ENCODE data around the gene C16orf89. TPM values are rescaled to one million over a fixed set of nuclear protein-coding genes. Genes with fewer than 3 reads are reported as not detected.
"Not testable (repeated sequence)": the region's sequence is repeated elsewhere in the genome, so short reads cannot be mapped to it uniquely, and the experiment has no call there.

C16orf89 gene
- total and polyA plus RNA-seq, 2 donors (not counting 1 experiment from before 2014, with no cell fraction given): not detected

- Histone ChIP-seq H2AFZ (ENCODE audit: insufficient read depth, low read depth, low read length, poor library complexity, severe bottlenecking) (no peak overlapping the region), H3K9me3 (ENCODE audit: control extremely low read depth in 1 of 3, control insufficient read depth in 2 of 3, insufficient read depth in 1 of 3, low read length in 2 of 3) (no peaks in the 10 kb centered on the region), H3K27me3 (replicated peaks in 1 of 4; ENCODE audit: control extremely low read depth in 1 of 4, control insufficient read depth in 3 of 4, insufficient read depth in 4 of 4, low read length in 3 of 4) (no peaks in the 10 kb centered on the region), H3K27ac (ENCODE audit: low read length in 2 of 2) (no peak overlapping the region), H3K4me2 (replicated peaks; ENCODE audit: low read depth, low read length, poor library complexity, severe bottlenecking) (no peak overlapping the region), H3K79me2 (ENCODE audit: control insufficient read depth, insufficient read depth, low read length) (no peaks in the 10 kb centered on the region), H4K20me1 (ENCODE audit: control insufficient read depth, insufficient read depth, low read length, poor library complexity, severe bottlenecking) (no peaks in the 10 kb centered on the region), H3K4me1 (ENCODE audit: control insufficient read depth in 2 of 2, insufficient read depth in 2 of 2, low read length in 2 of 2) (no peaks in the 10 kb centered on the region), H3K36me3 (replicated peaks in 1 of 2; ENCODE audit: control extremely low read depth in 1 of 2, control insufficient read depth in 1 of 2, extremely low read depth in 1 of 2, insufficient read depth in 2 of 2, low read length in 1 of 2) (no peaks in the 10 kb centered on the region), H3K9ac (ENCODE audit: low read length) (no peak overlapping the region), H3K4me3 (ENCODE audit: control extremely low read depth in 1 of 5, extremely low read depth in 1 of 5, insufficient read depth in 1 of 5, low read depth in 2 of 5, low read length in 4 of 5) (no peak overlapping the region)
- CTCF ChIA-PET: no interaction called here
- Mint-ChIP-seq H3K27ac (no peak overlapping the region), H3K27me3 (peaks cover 14% of the 10 kb centered on the region), H3K9me3 (ENCODE audit: insufficient read depth) (no peaks in the 10 kb centered on the region), H3K4me3 (no peak overlapping the region), H3K4me1 (no peaks in the 10 kb centered on the region)
- TF ChIP-seq, protein P1, sequence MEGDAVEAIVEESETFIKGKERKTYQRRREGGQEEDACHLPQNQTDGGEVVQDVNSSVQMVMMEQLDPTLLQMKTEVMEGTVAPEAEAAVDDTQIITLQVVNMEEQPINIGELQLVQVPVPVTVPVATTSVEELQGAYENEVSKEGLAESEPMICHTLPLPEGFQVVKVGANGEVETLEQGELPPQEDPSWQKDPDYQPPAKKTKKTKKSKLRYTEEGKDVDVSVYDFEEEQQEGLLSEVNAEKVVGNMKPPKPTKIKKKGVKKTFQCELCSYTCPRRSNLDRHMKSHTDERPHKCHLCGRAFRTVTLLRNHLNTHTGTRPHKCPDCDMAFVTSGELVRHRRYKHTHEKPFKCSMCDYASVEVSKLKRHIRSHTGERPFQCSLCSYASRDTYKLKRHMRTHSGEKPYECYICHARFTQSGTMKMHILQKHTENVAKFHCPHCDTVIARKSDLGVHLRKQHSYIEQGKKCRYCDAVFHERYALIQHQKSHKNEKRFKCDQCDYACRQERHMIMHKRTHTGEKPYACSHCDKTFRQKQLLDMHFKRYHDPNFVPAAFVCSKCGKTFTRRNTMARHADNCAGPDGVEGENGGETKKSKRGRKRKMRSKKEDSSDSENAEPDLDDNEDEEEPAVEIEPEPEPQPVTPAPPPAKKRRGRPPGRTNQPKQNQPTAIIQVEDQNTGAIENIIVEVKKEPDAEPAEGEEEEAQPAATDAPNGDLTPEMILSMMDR (IDR thresholded peaks at IDR 0.05): no peak
- TF ChIP-seq EZH2 (IDR thresholded peaks at IDR 0.05; ENCODE audit: borderline replicate concordance, insufficient read depth, low read depth, low read length, poor library complexity, severe bottlenecking): no peak
- 94% methylated on average over 26 of the region's 27 CpGs for WGBS (ENCODE audit: insufficient coverage)
- POLR2A ChIA-PET: no interaction called here
- ATAC-seq (ENCODE audit: low read depth): no peak
- DNase-seq: no peak
- intact Hi-C loops (cut with micrococcal nuclease): no loop called here
Observed at GRCh38 chr16:5108505-5109158, 42.9 kb upstream of the C16orf89 start.

DNA sequence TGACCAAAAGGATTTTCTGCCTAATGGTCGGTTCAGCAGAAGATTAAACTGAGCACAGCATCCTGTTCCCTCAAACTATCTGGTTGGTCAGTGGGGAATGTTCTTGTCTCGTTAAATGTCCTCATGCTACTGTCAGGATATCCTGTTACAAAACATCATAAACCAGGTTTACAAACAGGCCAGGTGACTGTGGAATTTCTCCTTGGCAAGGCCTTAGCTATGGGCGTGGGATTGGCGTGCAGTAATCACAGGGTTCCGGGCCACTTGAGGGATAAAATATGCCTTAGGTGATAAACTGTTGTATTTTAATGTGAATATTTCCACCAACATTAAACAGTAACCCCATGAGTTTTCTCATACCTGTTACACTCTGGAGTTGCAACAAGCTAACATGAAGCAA lies 39.3 kb upstream of the C16orf89 start:
- H4K20me1 ChIP-seq (ENCODE audit: control insufficient read depth, insufficient read depth, low read length, poor library complexity, severe bottlenecking); H3K4me1 ChIP-seq (ENCODE audit: control insufficient read depth in 2 of 2, insufficient read depth in 2 of 2, low read length in 2 of 2); H3K4me1 Mint-ChIP-seq; intact Hi-C loops (cut with micrococcal nuclease); H3K79me2 ChIP-seq (ENCODE audit: control insufficient read depth, insufficient read depth, low read length); H2AFZ ChIP-seq (ENCODE audit: insufficient read depth, low read depth, low read length, poor library complexity, severe bottlenecking); CTCF ChIA-PET; H3K4me2 ChIP-seq (replicated peaks; ENCODE audit: low read depth, low read length, poor library complexity, severe bottlenecking); H3K27ac ChIP-seq (ENCODE audit: low read length in 2 of 2); H3K4me3 Mint-ChIP-seq; H3K9me3 ChIP-seq (ENCODE audit: control extremely low read depth in 1 of 3, control insufficient read depth in 2 of 3, insufficient read depth in 1 of 3, low read length in 2 of 3); ATAC-seq (ENCODE audit: low read depth); H3K36me3 ChIP-seq (replicated peaks in 1 of 2; ENCODE audit: control extremely low read depth in 1 of 2, control insufficient read depth in 1 of 2, extremely low read depth in 1 of 2, insufficient read depth in 2 of 2, low read length in 1 of 2); H3K9ac ChIP-seq (ENCODE audit: low read length); H3K9me3 Mint-ChIP-seq (ENCODE audit: insufficient read depth); H3K27me3 ChIP-seq (replicated peaks in 1 of 4; ENCODE audit: control extremely low read depth in 1 of 4, control insufficient read depth in 3 of 4, insufficient read depth in 4 of 4, low read length in 3 of 4); H3K27ac Mint-ChIP-seq; H3K4me3 ChIP-seq (ENCODE audit: control extremely low read depth in 1 of 5, extremely low read depth in 1 of 5, insufficient read depth in 1 of 5, low read depth in 2 of 5, low read length in 4 of 5); POLR2A ChIA-PET; DNase-seq: not testable (repeated sequence)
- no CpG with 5 or more reads among the region's 5 CpGs for WGBS (ENCODE audit: insufficient coverage)
- peaks cover 11% of the 10 kb centered on the region for H3K27me3 Mint-ChIP-seq

DNA sequence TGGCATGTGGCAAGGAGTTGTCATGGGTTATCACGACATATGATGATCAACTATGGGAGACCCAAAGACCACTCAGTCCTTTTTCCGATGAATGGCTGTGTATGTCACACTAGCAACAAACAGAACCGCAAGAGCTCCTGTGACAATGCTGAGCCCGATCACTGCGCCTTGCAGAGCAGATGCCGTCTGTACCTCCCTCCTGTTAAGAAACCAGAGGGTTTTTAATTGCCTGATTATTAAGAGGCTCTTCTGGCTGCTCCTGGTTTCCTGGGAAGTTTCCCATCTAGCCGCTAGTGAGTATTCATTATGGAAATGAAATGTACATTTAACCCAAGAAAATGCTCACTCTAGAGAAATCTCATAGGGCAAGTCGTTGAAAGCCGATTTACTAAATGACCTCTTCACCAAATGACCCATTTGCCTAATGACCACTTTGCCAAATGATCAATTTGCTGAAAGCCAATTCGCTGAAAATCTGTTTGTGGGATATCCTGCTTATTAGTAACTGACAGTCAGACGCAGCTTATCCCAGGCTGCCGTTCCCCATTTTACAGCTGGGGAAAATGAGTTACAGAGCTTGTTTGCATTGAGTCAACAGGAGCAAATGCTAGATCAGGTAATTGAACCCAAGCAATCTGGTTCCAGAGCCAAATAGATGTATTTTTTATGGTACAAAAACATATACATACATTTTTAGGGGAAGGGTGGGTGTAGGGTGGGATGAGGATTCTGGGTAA lies 37.7 kb upstream of the C16orf89 start:
- H3K4me1 Mint-ChIP-seq; H3K4me3 ChIP-seq (ENCODE audit: control extremely low read depth in 1 of 5, extremely low read depth in 1 of 5, insufficient read depth in 1 of 5, low read depth in 2 of 5, low read length in 4 of 5); H3K4me1 ChIP-seq (ENCODE audit: control insufficient read depth in 2 of 2, insufficient read depth in 2 of 2, low read length in 2 of 2); H3K79me2 ChIP-seq (ENCODE audit: control insufficient read depth, insufficient read depth, low read length); H3K9me3 Mint-ChIP-seq (ENCODE audit: insufficient read depth); H3K27ac Mint-ChIP-seq; CTCF ChIA-PET; intact Hi-C loops (cut with micrococcal nuclease); H3K4me3 Mint-ChIP-seq; H3K36me3 ChIP-seq (replicated peaks in 1 of 2; ENCODE audit: control extremely low read depth in 1 of 2, control insufficient read depth in 1 of 2, extremely low read depth in 1 of 2, insufficient read depth in 2 of 2, low read length in 1 of 2); H4K20me1 ChIP-seq (ENCODE audit: control insufficient read depth, insufficient read depth, low read length, poor library complexity, severe bottlenecking); H2AFZ ChIP-seq (ENCODE audit: insufficient read depth, low read depth, low read length, poor library complexity, severe bottlenecking); ATAC-seq (ENCODE audit: low read depth); H3K9ac ChIP-seq (ENCODE audit: low read length); H3K4me2 ChIP-seq (replicated peaks; ENCODE audit: low read depth, low read length, poor library complexity, severe bottlenecking); H3K27me3 ChIP-seq (replicated peaks in 1 of 4; ENCODE audit: control extremely low read depth in 1 of 4, control insufficient read depth in 3 of 4, insufficient read depth in 4 of 4, low read length in 3 of 4); POLR2A ChIA-PET; H3K27ac ChIP-seq (ENCODE audit: low read length in 2 of 2); DNase-seq; H3K9me3 ChIP-seq (ENCODE audit: control extremely low read depth in 1 of 3, control insufficient read depth in 2 of 3, insufficient read depth in 1 of 3, low read length in 2 of 3): not testable (repeated sequence)
- 94% methylated on average over 5 of the region's 12 CpGs for WGBS (ENCODE audit: insufficient coverage)
- peaks cover 11% of the 10 kb centered on the region for H3K27me3 Mint-ChIP-seq

All from B cell (primary cell).